Activated naive CD8-positive, alpha-beta T cell treated with anti-CD3 and anti-CD28 coated beads for 36 hours (primary cell): ENCODE measurements around the gene S100B. TPM values are rescaled to one million over a fixed set of nuclear protein-coding genes. Genes with fewer than 3 reads are reported as not detected.
A peak's percentile ranks its signal among the peaks of the same experiment; 100 is the strongest.
"Not testable (repeated sequence)": the region's sequence is repeated elsewhere in the genome, so short reads cannot be mapped to it uniquely, and the experiment has no call there.

Experiments
- DNase-seq: peaks from one replicate; pipeline ENCODE4 v3.0.0; 2021
- H3K27ac Mint-ChIP-seq: one replicate; pipeline ENCODE4 v1.8.0; 2022; ENCODE audit warnings: mild to moderate bottlenecking, moderate library complexity, mixed read lengths
- H3K27me3 Mint-ChIP-seq: one replicate; pipeline ENCODE4 v1.8.0; 2022; ENCODE audit warnings: mild to moderate bottlenecking, mixed read lengths
- H3K36me3 Mint-ChIP-seq: one replicate; pipeline ENCODE4 v1.8.0; 2021; ENCODE audit warnings: mild to moderate bottlenecking, mixed read lengths
- H3K4me1 Mint-ChIP-seq: one replicate; pipeline ENCODE4 v1.8.0; 2021; ENCODE audit warnings: mixed read lengths
- H3K4me3 Mint-ChIP-seq: one replicate; pipeline ENCODE4 v1.8.0; 2022; ENCODE audit warnings: mild to moderate bottlenecking, moderate library complexity, mixed read lengths
- H3K9me3 Mint-ChIP-seq: one replicate; pipeline ENCODE4 v1.8.0; 2022; ENCODE audit warnings: mixed read lengths
- total RNA-seq, 2 experiments: library from RNA; stranded (reverse); gene quantifications; one replicate each; pipeline ENCODE4 v1.2.3, GENCODE V29; 2021

S100B gene
- total RNA-seq, 2 experiments from 2014 or later, result 8.7 to 10.5 TPM

- Mint-ChIP-seq H3K4me3 (peak within 1 kb of the TSS; percentile 93), H3K36me3 (peaks cover 10% of the 10 kb centered on the region), H3K9me3 (peaks cover 3% of the 10 kb centered on the region), H3K27me3 (no peaks in the 10 kb centered on the region), H3K4me1 (peaks cover 69% of the 10 kb centered on the region), H3K27ac (peak within 1 kb of the TSS; percentile 94)
- peak; percentile 98 for DNase-seq
These were observed 30.7 kb upstream of the S100B start, which contains the start of gene PRMT2 for GRCh38 chr21:46635324-46636180. PRMT2 (plus strand) TSS chr21:46635674; CDS start chr21:46636952, 1,278 bp downstream.

GRCh38 chr21:46634966-46635323 lies 30.1 kb upstream of the S100B start:
- Mint-ChIP-seq H3K27me3 (no peaks in the 10 kb centered on the region), H3K4me1 (peaks cover 64% of the 10 kb centered on the region), H3K27ac (peak overlapping the region; percentile 94), H3K36me3 (peaks cover 5% of the 10 kb centered on the region), H3K9me3 (peaks cover 3% of the 10 kb centered on the region), H3K4me3 (peak overlapping the region; percentile 93)
- no peak for DNase-seq

- peaks cover 3% of the 10 kb centered on the region for H3K9me3 Mint-ChIP-seq
- H3K36me3 Mint-ChIP-seq, result peaks cover 3% of the 10 kb centered on the region
- peak overlapping the region; percentile 93 for H3K4me3 Mint-ChIP-seq
- peak overlapping the region; percentile 94 for H3K27ac Mint-ChIP-seq
- no peaks in the 10 kb centered on the region for H3K27me3 Mint-ChIP-seq
- H3K4me1 Mint-ChIP-seq, result peaks cover 59% of the 10 kb centered on the region
- peak; percentile 50 for DNase-seq
These were observed 29.5 kb upstream of the S100B start for GRCh38 chr21:46634427-46634826.

- Mint-ChIP-seq H3K27ac (peak overlapping the region; percentile 94), H3K36me3 (peaks cover 3% of the 10 kb centered on the region), H3K27me3 (no peaks in the 10 kb centered on the region), H3K4me1 (peaks cover 52% of the 10 kb centered on the region), H3K9me3 (peaks cover 6% of the 10 kb centered on the region), H3K4me3 (peak overlapping the region; percentile 46)
- DNase-seq, result peak; percentile 34
These were observed 28.7 kb upstream of the S100B start for GRCh38 chr21:46633566-46633965.

GRCh38 chr21:46630915-46631314 lies 26.0 kb upstream of the S100B start:
- DNase-seq, H3K27ac Mint-ChIP-seq, H3K27me3 Mint-ChIP-seq, H3K4me3 Mint-ChIP-seq: not testable (repeated sequence)
- peaks cover 54% of the 10 kb centered on the region for H3K4me1 Mint-ChIP-seq
- peaks cover 19% of the 10 kb centered on the region for H3K36me3 Mint-ChIP-seq
- H3K9me3 Mint-ChIP-seq, result peaks cover 15% of the 10 kb centered on the region

GRCh38 chr21:46628868-46629267 lies 24.0 kb upstream of the S100B start:
- Mint-ChIP-seq H3K36me3 (peaks cover 28% of the 10 kb centered on the region), H3K9me3 (peaks cover 21% of the 10 kb centered on the region), H3K27me3 (no peaks in the 10 kb centered on the region), H3K4me1 (peaks cover 54% of the 10 kb centered on the region), H3K27ac (peak overlapping the region; percentile 15), H3K4me3 (no peak overlapping the region)
- DNase-seq, result no peak

- peaks cover 49% of the 10 kb centered on the region for H3K4me1 Mint-ChIP-seq
- peaks cover 21% of the 10 kb centered on the region for H3K9me3 Mint-ChIP-seq
- no peak overlapping the region for H3K27ac Mint-ChIP-seq
- no peak for DNase-seq
- H3K36me3 Mint-ChIP-seq, result peaks cover 29% of the 10 kb centered on the region
- H3K27me3 Mint-ChIP-seq, result no peaks in the 10 kb centered on the region
- no peak overlapping the region for H3K4me3 Mint-ChIP-seq
These were observed 22.8 kb upstream of the S100B start for GRCh38 chr21:46627726-46628125.

GRCh38 chr21:46626975-46627501 lies 22.2 kb upstream of the S100B start:
- Mint-ChIP-seq H3K27ac (peak overlapping the region; percentile 64), H3K36me3 (peaks cover 29% of the 10 kb centered on the region), H3K4me1 (peaks cover 49% of the 10 kb centered on the region), H3K27me3 (no peaks in the 10 kb centered on the region), H3K4me3 (no peak overlapping the region), H3K9me3 (peaks cover 21% of the 10 kb centered on the region)
- no peak for DNase-seq

GRCh38 chr21:46626536-46626935 lies 21.7 kb upstream of the S100B start:
- Mint-ChIP-seq H3K36me3 (peaks cover 28% of the 10 kb centered on the region), H3K9me3 (peaks cover 21% of the 10 kb centered on the region), H3K27ac (peak overlapping the region; percentile 57), H3K4me3 (peak overlapping the region; percentile 30), H3K27me3 (no peaks in the 10 kb centered on the region), H3K4me1 (peaks cover 54% of the 10 kb centered on the region)
- DNase-seq, result no peak

- Mint-ChIP-seq H3K4me1 (peaks cover 58% of the 10 kb centered on the region), H3K4me3 (no peak overlapping the region), H3K9me3 (peaks cover 18% of the 10 kb centered on the region), H3K36me3 (peaks cover 26% of the 10 kb centered on the region), H3K27ac (no peak overlapping the region), H3K27me3 (no peaks in the 10 kb centered on the region)
- DNase-seq, result no peak
These were observed 20.9 kb upstream of the S100B start for GRCh38 chr21:46625759-46626158.

- no peak for DNase-seq
- H3K4me1 Mint-ChIP-seq, result peaks cover 67% of the 10 kb centered on the region
- H3K4me3 Mint-ChIP-seq, result no peak overlapping the region
- H3K36me3 Mint-ChIP-seq, result peaks cover 28% of the 10 kb centered on the region
- H3K9me3 Mint-ChIP-seq, result peaks cover 22% of the 10 kb centered on the region
- no peak overlapping the region for H3K27ac Mint-ChIP-seq
- no peaks in the 10 kb centered on the region for H3K27me3 Mint-ChIP-seq
These were observed 19.2 kb upstream of the S100B start for GRCh38 chr21:46624050-46624449.

GRCh38 chr21:46622226-46622625 lies 17.3 kb upstream of the S100B start:
- H3K4me3 Mint-ChIP-seq, result peak overlapping the region; percentile 66
- H3K4me1 Mint-ChIP-seq, result peaks cover 60% of the 10 kb centered on the region
- DNase-seq, result peak; percentile 55
- H3K36me3 Mint-ChIP-seq, result peaks cover 25% of the 10 kb centered on the region
- no peaks in the 10 kb centered on the region for H3K27me3 Mint-ChIP-seq
- peak overlapping the region; percentile 96 for H3K27ac Mint-ChIP-seq
- H3K9me3 Mint-ChIP-seq, result peaks cover 21% of the 10 kb centered on the region

- peaks cover 17% of the 10 kb centered on the region for H3K9me3 Mint-ChIP-seq
- H3K36me3 Mint-ChIP-seq, result peaks cover 19% of the 10 kb centered on the region
- DNase-seq, result no peak
- peak overlapping the region; percentile 96 for H3K27ac Mint-ChIP-seq
- no peaks in the 10 kb centered on the region for H3K27me3 Mint-ChIP-seq
- H3K4me3 Mint-ChIP-seq, result peak overlapping the region; percentile 66
- H3K4me1 Mint-ChIP-seq, result peaks cover 60% of the 10 kb centered on the region
These were observed 16.7 kb upstream of the S100B start for GRCh38 chr21:46621457-46622182.

- H3K27ac Mint-ChIP-seq, result no peak overlapping the region
- peaks cover 13% of the 10 kb centered on the region for H3K9me3 Mint-ChIP-seq
- H3K4me1 Mint-ChIP-seq, result peaks cover 58% of the 10 kb centered on the region
These were observed 16.0 kb upstream of the S100B start for GRCh38 chr21:46620846-46621245.

GRCh38 chr21:46619846-46620245 lies 15.0 kb upstream of the S100B start:
- peaks cover 56% of the 10 kb centered on the region for H3K4me1 Mint-ChIP-seq
- no peaks in the 10 kb centered on the region for H3K27me3 Mint-ChIP-seq
- DNase-seq, result no peak
- H3K36me3 Mint-ChIP-seq, result peaks cover 3% of the 10 kb centered on the region
- no peak overlapping the region for H3K4me3 Mint-ChIP-seq
- peaks cover 13% of the 10 kb centered on the region for H3K9me3 Mint-ChIP-seq
- no peak overlapping the region for H3K27ac Mint-ChIP-seq

More at GRCh38 chr21:46620846-46621245, 16.0 kb upstream of the S100B start:
- Mint-ChIP-seq H3K36me3 (peaks cover 12% of the 10 kb centered on the region), H3K4me3 (no peak overlapping the region), H3K27me3 (no peaks in the 10 kb centered on the region)
- DNase-seq, result no peak
